CD4-positive, alpha-beta memory T cell (primary cell): ENCODE measurements around the gene B3GALNT2. TPM values are rescaled to one million over a fixed set of nuclear protein-coding genes. Genes with fewer than 3 reads are reported as not detected.
"Not testable (repeated sequence)": the region's sequence is repeated elsewhere in the genome, so short reads cannot be mapped to it uniquely, and the experiment has no call there.

Experiments used
- CTCF ChIA-PET: fragments of 350-600 bp; sonication (Branson Sonifier 250); formaldehyde crosslinking; loops from one replicate; lab custom pipeline; 2021; ENCODE audit warnings: inconsistent platforms; ENCODE audit not compliant: partially characterized antibody; lab: Charles Lee
- POLR2A ChIA-PET: fragments of 350-600 bp; sonication (Branson Sonifier 250); formaldehyde crosslinking; loops from one replicate; lab custom pipeline; 2021; ENCODE audit not compliant: partially characterized antibody; lab: Charles Lee
- DNase-seq, 5 donors: peaks; one replicate each; pipeline versions ENCODE4 v3.0.0 to v3.0.0-alpha.2; 2020 to 2022; ENCODE audit warnings: mixed read lengths in 1 of 5
- H3K27ac ChIP-seq: one replicate; pipeline ENCODE4 v1.7.0; 2013; ENCODE audit warnings: low read depth, low read length
- H3K27me3 ChIP-seq: 2 replicates; pipeline ENCODE4 v1.7.0; 2013; ENCODE audit warnings: mild to moderate bottlenecking, low read length, moderate library complexity; ENCODE audit not compliant: insufficient read depth
- H3K36me3 ChIP-seq: 2 replicates; pipeline ENCODE4 v1.7.0; 2013; ENCODE audit warnings: mild to moderate bottlenecking, low read length, moderate library complexity; ENCODE audit not compliant: insufficient read depth
- H3K4me1 ChIP-seq: 2 replicates; pipeline ENCODE4 v1.7.0; 2013; ENCODE audit warnings: mild to moderate bottlenecking, low read length, moderate library complexity; ENCODE audit not compliant: insufficient read depth
- H3K4me3 ChIP-seq, 2 donors: one replicate each; pipeline ENCODE4 v1.7.0; 2013; ENCODE audit warnings: low read length in 2 of 2, mild to moderate bottlenecking in 1 of 2
- H3K9me3 ChIP-seq, 2 donors: one replicate each; pipeline ENCODE4 v1.7.0; 2013; ENCODE audit warnings: low read length in 2 of 2, control low read depth in 1 of 2; ENCODE audit not compliant: control insufficient read depth in 1 of 2
- H3K27ac Mint-ChIP-seq, 7 donors: one replicate each; pipeline ENCODE4 v1.8.0; 2020 to 2021; ENCODE audit warnings: mixed read lengths in 7 of 7, mild to moderate bottlenecking in 6 of 7, inconsistent platforms in 3 of 7, moderate library complexity in 3 of 7
- H3K27me3 Mint-ChIP-seq, 2 donors: one replicate each; pipeline ENCODE4 v1.8.0; 2020 to 2021; ENCODE audit warnings: mixed read lengths in 2 of 2
- H3K36me3 Mint-ChIP-seq, 2 donors: one replicate each; pipeline ENCODE4 v1.8.0; 2020 to 2021; ENCODE audit warnings: mixed read lengths in 2 of 2, inconsistent platforms in 1 of 2, mild to moderate bottlenecking in 1 of 2
- H3K4me1 Mint-ChIP-seq, 4 donors: one replicate each; pipeline ENCODE4 v1.8.0; 2020 to 2021; ENCODE audit warnings: mixed read lengths in 4 of 4, mild to moderate bottlenecking in 1 of 4
- H3K4me3 Mint-ChIP-seq, 8 donors: one replicate each; pipeline ENCODE4 v1.8.0; 2020 to 2021; ENCODE audit warnings: mixed read lengths in 8 of 8, mild to moderate bottlenecking in 7 of 8, moderate library complexity in 6 of 8, inconsistent platforms in 3 of 8
- H3K9me3 Mint-ChIP-seq, 8 donors: one replicate each; pipeline ENCODE4 v1.8.0; 2020 to 2021; ENCODE audit warnings: mixed read lengths in 8 of 8, mild to moderate bottlenecking in 5 of 8, inconsistent platforms in 3 of 8, moderate library complexity in 1 of 8
- intact Hi-C: fragments of 100-400 bp; cut with micrococcal nuclease; formaldehyde crosslinking; loops from one replicate; pipeline ENCODE4 v1.15.1; 2023
- polyA plus RNA-seq, 2 donors: library from polyadenylated mRNA; unstranded; fragments of 300-500 nt; fragmentation: Illumina TruSeq; gene quantifications; one replicate each; pipeline ENCODE4 v1.2.3, GENCODE V29; 2021
- total RNA-seq, 2 experiments: library from RNA; stranded (reverse); gene quantifications; one replicate each; pipeline ENCODE4 v1.2.3, GENCODE V29; 2021

The B3GALNT2 gene
- total RNA-seq (10 to 100 TPM; 11.0 to 12.1 TPM), polyA plus RNA-seq (1 to 10 TPM; 6.3 to 7.2 TPM)

DNA sequence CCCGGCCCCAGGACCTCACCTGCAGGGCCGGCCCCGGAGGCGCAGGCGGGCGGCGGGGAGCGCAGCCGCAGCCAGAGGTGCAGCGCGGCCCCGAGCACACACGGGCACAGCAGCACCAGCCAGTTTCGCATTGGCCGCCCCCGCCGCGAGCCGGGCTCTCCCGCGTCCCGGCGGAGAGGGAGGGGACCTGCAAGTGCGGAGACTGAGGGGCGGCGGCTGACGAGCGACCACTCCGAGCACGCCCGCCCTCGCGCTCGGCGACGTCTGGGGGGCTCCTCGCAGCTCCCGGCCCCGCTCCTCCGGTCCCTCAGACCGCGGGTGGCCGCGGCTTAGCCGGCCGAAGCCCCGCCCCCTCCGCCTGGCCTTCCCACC, at the start of gene B3GALNT2:
B3GALNT2 (minus strand) TSS at position 331 of the 372 bp plus-strand sequence; CDS start at position 131, 200 bp downstream.
- POLR2A ChIA-PET = interaction anchor here (0.6 to 3.0 kb wide), 19 partner anchors 11 to 1131 kb away, joined by 3 to 14 read pairs (median 3); partner anchors contain the start of genes ARID4B, COA6, GGPS1 and GNG4
- no peaks in the 10 kb centered on the region for H3K9me3 Mint-ChIP-seq
- H3K27me3 Mint-ChIP-seq = no peaks in the 10 kb centered on the region
- H3K27ac Mint-ChIP-seq = peak within 1 kb of the TSS; percentile 97 to 100 (median 98)
- peaks cover 0 to 14% of the 10 kb centered on the region in 2 donors for H3K36me3 Mint-ChIP-seq
- peak within 1 kb of the TSS; percentile 92 to 98 (median 96) for H3K4me3 Mint-ChIP-seq
- peaks cover 12 to 32% (median 19%) of the 10 kb centered on the region in 4 donors for H3K4me1 Mint-ChIP-seq
- CTCF ChIA-PET = interaction anchor here (0.7 to 2.1 kb wide), 20 partner anchors 8 to 521 kb away, joined by 3 to 17 read pairs (median 4); no protein-coding TSS in a partner anchor
- DNase-seq = no peak
- Histone ChIP-seq H3K27me3 (no peaks in the 10 kb centered on the region), H3K36me3 (no peaks in the 10 kb centered on the region), H3K27ac (peak within 1 kb of the TSS; percentile 85), H3K9me3 (no peaks in the 10 kb centered on the region), H3K4me3 (peak within 1 kb of the TSS; percentile 74), H3K4me1 (peaks cover 20% of the 10 kb centered on the region)
- intact Hi-C loops = loop anchor here (1.0 to 5.0 kb wide), 7 partner anchors 138 to 1100 kb away; partner anchors contain the start of genes ARID4B, GGPS1, HEATR1 and LYST

DNA sequence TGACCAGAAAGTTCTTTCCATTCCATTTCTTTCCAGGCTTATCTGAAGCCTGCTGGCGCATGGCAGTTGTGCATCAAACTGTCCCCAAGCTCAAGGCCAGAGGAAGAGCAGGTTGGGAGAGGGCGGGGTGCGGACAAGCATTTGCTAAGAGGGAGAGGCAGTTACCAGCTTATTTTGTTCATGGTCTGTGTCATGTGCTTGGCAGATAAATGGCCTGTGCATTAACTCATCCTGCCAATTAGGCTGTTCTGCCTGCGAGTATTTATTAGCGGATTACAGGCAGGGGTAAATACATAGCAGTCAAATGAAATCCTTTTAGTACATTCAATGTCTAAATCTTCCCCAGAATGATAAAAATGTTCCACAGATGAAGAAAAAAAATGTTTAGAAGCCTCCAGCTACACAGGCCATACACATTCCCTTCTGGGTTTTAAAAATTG, 48.9 kb upstream of the B3GALNT2 start:
- Mint-ChIP-seq H3K36me3 (no peaks in the 10 kb centered on the region), H3K4me1 (peaks cover 0 to 1% (median 0%) of the 10 kb centered on the region in 4 donors), H3K27ac (no peak overlapping the region), H3K27me3 (peaks cover 0 to 3% of the 10 kb centered on the region in 2 donors), H3K9me3 (peaks cover 0 to 2% (median 0%) of the 10 kb centered on the region in 8 donors), H3K4me3 (no peak overlapping the region)
- no peak overlapping the region for H3K4me3 ChIP-seq
- H3K36me3 ChIP-seq = no peaks in the 10 kb centered on the region
- no peak overlapping the region for H3K27ac ChIP-seq
- H3K9me3 ChIP-seq = no peaks in the 10 kb centered on the region
- H3K4me1 ChIP-seq = no peaks in the 10 kb centered on the region
- ChIA-PET CTCF (no interaction called here), POLR2A (no interaction called here)
- no peaks in the 10 kb centered on the region for H3K27me3 ChIP-seq
- DNase-seq = no peak
- intact Hi-C loops = no loop called here

DNA sequence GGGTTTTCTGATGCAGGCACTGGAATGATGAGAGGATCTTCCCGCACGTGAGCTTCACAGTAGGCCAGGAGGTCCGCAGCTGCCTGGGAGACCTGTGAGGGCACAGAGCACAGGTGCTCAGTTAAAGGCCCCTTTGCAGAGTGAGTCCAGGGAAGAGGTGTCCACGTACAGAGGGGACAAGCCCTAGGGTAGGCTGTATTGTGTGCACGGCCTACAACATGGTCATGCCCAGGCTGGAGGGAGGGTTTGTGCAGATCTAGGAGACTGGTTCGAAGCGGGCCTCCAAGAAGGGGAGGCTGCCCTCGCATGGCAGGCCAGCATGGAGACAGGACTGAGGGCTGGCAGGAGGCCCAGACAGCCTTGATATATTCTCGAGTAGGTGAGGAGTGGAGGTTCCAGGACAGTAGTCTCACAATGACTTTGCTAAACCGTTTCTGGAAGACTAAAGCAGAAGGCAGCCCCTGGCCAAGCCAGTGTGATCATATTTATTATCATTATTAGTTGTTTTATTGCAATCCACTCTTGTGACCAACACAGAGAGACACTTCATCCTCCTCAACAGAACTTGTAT, 48.0 kb upstream of the B3GALNT2 start:
- Histone ChIP-seq H3K27ac (no peak overlapping the region), H3K36me3 (no peaks in the 10 kb centered on the region), H3K4me3 (no peak overlapping the region), H3K9me3 (no peaks in the 10 kb centered on the region), H3K4me1 (no peaks in the 10 kb centered on the region), H3K27me3 (no peaks in the 10 kb centered on the region)
- no peak overlapping the region for H3K4me3 Mint-ChIP-seq
- no peaks in the 10 kb centered on the region for H3K36me3 Mint-ChIP-seq
- intact Hi-C loops = no loop called here
- ChIA-PET CTCF (no interaction called here), POLR2A (no interaction called here)
- no peak for DNase-seq
- H3K4me1 Mint-ChIP-seq = peaks cover 0 to 1% (median 0%) of the 10 kb centered on the region in 4 donors
- H3K9me3 Mint-ChIP-seq = peaks cover 0 to 2% (median 0%) of the 10 kb centered on the region in 8 donors
- no peak overlapping the region for H3K27ac Mint-ChIP-seq
- peaks cover 3 to 5% of the 10 kb centered on the region in 2 donors for H3K27me3 Mint-ChIP-seq

DNA sequence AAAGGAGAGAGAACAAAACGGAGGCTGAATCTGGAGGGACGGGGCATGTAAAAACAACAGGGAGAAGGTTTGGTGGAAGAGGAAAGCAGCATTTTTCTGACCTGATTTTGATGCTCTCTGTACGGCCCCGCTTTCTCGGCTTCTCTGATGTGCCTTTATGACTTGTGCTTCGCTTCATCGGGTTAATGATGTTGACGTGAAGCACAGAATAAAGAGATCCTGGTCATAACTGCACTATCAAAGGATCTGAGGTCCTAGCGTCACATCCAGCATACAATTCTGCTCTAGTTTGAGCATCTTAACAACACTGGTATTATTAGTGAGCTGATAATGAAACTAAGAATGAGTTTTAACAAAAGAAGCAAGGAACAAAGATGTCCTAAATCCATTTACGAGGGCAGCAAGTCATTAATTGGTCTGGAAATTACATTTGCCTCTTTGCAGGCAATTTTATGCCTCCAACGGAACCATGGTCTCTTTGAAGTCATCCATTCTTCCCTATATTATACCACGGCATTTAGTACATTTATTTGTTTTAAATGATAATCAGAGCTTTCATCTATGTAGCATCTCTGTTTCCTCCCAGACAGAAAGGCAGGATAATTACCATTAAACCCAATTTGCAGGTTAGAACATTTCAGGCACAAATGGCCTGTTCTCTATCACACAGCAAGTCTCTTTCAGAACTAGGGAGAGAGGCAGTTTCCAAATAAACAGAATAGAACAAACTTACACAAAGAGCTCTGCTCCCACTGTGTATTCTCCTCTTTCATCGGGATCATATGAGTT, 45.3 kb upstream of the B3GALNT2 start:
- intact Hi-C loops = no loop called here
- Histone ChIP-seq H3K27ac (no peak overlapping the region), H3K36me3 (no peaks in the 10 kb centered on the region), H3K27me3 (no peaks in the 10 kb centered on the region), H3K9me3 (no peaks in the 10 kb centered on the region), H3K4me3 (no peak overlapping the region), H3K4me1 (no peaks in the 10 kb centered on the region)
- Mint-ChIP-seq H3K27ac (no peak overlapping the region), H3K9me3 (peaks cover 0 to 2% (median 0%) of the 10 kb centered on the region in 8 donors), H3K4me1 (no peaks in the 10 kb centered on the region), H3K27me3 (peaks cover 4 to 9% of the 10 kb centered on the region in 2 donors), H3K4me3 (no peak overlapping the region), H3K36me3 (no peaks in the 10 kb centered on the region)
- CTCF ChIA-PET = no interaction called here
- DNase-seq = no peak
- POLR2A ChIA-PET = interaction anchor here (0.5 kb wide), 1 partner anchor 55 kb away, joined by 3 read pairs; no protein-coding TSS in a partner anchor

DNA sequence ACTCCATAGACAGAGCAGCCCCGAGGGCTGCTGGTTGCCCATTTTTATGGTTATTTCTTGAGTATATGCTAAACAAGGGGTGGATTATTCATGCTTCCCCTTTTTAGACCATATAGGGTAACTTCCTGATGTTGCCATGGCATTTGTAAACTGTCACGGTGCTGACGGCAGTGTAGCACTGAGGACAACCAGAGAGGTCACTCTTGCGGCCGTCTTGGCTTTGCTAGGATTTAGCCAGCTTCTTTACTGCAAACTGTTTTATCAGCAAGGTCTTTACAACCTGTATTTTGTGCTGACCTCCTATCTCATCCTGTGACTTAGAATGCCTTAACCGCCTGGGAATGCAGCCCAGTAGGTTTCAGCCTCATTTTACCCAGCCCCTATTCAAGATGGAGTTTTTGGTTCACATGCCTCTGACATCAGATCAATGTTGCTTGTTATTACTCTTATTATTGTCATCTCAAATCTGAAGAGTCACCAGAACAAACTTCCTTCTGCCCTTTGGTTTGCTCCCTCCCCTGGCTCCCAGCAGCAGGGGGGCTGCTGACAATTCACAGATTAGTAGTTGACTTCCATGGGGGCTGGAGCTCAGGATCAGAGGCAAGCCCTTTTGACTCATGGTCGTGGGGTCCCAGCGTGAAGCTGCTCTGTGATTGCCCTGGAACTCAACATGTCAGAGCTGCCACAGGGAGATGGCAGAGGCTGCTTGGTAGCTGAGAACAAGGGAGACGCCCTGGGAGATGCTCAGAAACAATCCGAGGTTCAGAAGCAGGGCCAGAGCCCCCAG, 42.3 kb upstream of the B3GALNT2 start:
- H3K4me3 Mint-ChIP-seq, H3K9me3 ChIP-seq, intact Hi-C loops, POLR2A ChIA-PET, H3K9me3 Mint-ChIP-seq, H3K36me3 ChIP-seq, H3K4me1 ChIP-seq, H3K27ac ChIP-seq, H3K27me3 Mint-ChIP-seq, H3K36me3 Mint-ChIP-seq, H3K27me3 ChIP-seq, DNase-seq, H3K4me3 ChIP-seq, H3K4me1 Mint-ChIP-seq: not testable (repeated sequence)
- CTCF ChIA-PET = interaction anchor here (1.0 to 1.1 kb wide), 2 partner anchors 19 to 23 kb away, joined by 3 read pairs; no protein-coding TSS in a partner anchor
- peak overlapping the region in 1 of 7 donors; percentile 19 for H3K27ac Mint-ChIP-seq

DNA sequence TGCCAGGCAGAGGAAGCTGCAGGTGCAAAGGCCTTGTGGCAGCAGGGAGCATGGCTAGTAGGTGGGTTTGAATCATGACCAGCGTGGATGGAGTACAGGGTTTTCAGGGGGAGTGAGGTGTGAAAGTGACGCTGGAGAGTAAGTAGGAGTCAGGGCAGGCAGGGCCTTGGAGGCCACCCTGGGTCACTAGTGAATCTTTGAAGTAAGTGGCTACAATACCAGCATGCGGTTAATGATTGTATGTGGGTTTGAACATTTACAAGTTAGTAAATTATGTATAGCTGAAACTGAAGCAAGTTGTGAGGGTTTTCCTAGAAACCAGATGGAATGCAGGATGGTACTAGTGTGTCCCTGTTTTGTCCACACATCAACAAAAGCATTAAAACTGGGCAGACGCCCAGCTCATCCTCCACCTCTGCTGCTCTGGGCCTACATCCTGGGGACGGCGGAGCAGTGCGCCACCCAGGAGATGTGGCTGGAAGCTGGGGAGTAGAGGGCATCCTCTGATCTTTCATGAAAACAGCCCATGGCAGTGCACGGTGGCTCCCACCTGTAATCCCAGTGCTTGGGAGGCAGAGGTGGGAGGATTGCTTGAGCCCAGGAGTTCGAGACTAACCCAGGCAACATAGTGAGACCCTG, 41.2 kb upstream of the B3GALNT2 start:
- intact Hi-C loops = no loop called here
- H3K27ac Mint-ChIP-seq = no peak overlapping the region

More for the DNA sequence above, 41.2 kb upstream of the B3GALNT2 start:
- POLR2A ChIA-PET = no interaction called here
- DNase-seq = no peak
- no peaks in the 10 kb centered on the region for H3K27me3 ChIP-seq
- Mint-ChIP-seq H3K9me3 (no peaks in the 10 kb centered on the region), H3K4me1 (no peaks in the 10 kb centered on the region), H3K27me3 (peaks cover 4 to 9% of the 10 kb centered on the region in 2 donors), H3K36me3 (no peaks in the 10 kb centered on the region), H3K4me3 (no peak overlapping the region)
- H3K4me3 ChIP-seq = no peak overlapping the region
- H3K9me3 ChIP-seq = no peaks in the 10 kb centered on the region
- CTCF ChIA-PET = no interaction called here
- H3K4me1 ChIP-seq = no peaks in the 10 kb centered on the region
- no peak overlapping the region for H3K27ac ChIP-seq
- no peaks in the 10 kb centered on the region for H3K36me3 ChIP-seq
